Central memory CD8-positive, alpha-beta T cell (primary cell): ENCODE measurements around the gene MAGOH.
A peak's percentile ranks its signal among the peaks of the same experiment; 100 is the strongest.

Experiments used
- ATAC-seq: fragments of 150-1000 bp; cut with Tn5 transposase; replicated peaks from 2 replicates; pipeline ENCODE4 v1.10.0; 2022; ENCODE audit warnings: mild to moderate bottlenecking, moderate FRiP score, moderate number of reproducible peaks; ENCODE audit not compliant: poor library complexity, severe bottlenecking; ENCODE audit errors: extremely low read depth
- DNase-seq, 2 donors: peaks; one replicate each; pipeline ENCODE4 v3.0.0; 2021; ENCODE audit warnings: low spot score in 2 of 2
- H3K27ac Mint-ChIP-seq: one replicate; pipeline ENCODE4 v1.8.0; 2022; ENCODE audit warnings: low read depth, mild to moderate bottlenecking, moderate library complexity, mixed read lengths
- H3K27me3 Mint-ChIP-seq: one replicate; pipeline ENCODE4 v1.8.0; 2022; ENCODE audit warnings: mixed read lengths
- H3K36me3 Mint-ChIP-seq: one replicate; pipeline ENCODE4 v1.8.0; 2022; ENCODE audit warnings: mild to moderate bottlenecking, moderate library complexity, mixed read lengths; ENCODE audit not compliant: insufficient read depth
- H3K4me1 Mint-ChIP-seq: one replicate; pipeline ENCODE4 v1.8.0; 2022; ENCODE audit warnings: mixed read lengths
- H3K4me3 Mint-ChIP-seq: one replicate; pipeline ENCODE4 v1.8.0; 2022; ENCODE audit warnings: mild to moderate bottlenecking, moderate library complexity, mixed read lengths
- H3K9me3 Mint-ChIP-seq: one replicate; pipeline ENCODE4 v1.8.0; 2022; ENCODE audit warnings: mixed read lengths

The MAGOH gene

GRCh38 chr1:53244141-53244540 lies 5.8 kb upstream of the MAGOH start:
- DNase-seq, result no peak
- H3K27me3 Mint-ChIP-seq, result no peaks in the 10 kb centered on the region
- no peaks in the 10 kb centered on the region for H3K9me3 Mint-ChIP-seq
- no peak for ATAC-seq
- H3K4me3 Mint-ChIP-seq, result no peak overlapping the region
- peaks cover 2% of the 10 kb centered on the region for H3K36me3 Mint-ChIP-seq
- H3K27ac Mint-ChIP-seq, result no peak overlapping the region
- peaks cover under 1% of the 10 kb centered on the region for H3K4me1 Mint-ChIP-seq

GRCh38 chr1:53242381-53242780 lies 4.1 kb upstream of the MAGOH start:
- H3K27me3 Mint-ChIP-seq, result no peaks in the 10 kb centered on the region

GRCh38 chr1:53241828-53242227 lies 3.5 kb upstream of the MAGOH start:
- Mint-ChIP-seq H3K9me3 (no peaks in the 10 kb centered on the region), H3K4me3 (no peak overlapping the region), H3K27ac (no peak overlapping the region), H3K27me3 (no peaks in the 10 kb centered on the region), H3K36me3 (peaks cover 8% of the 10 kb centered on the region), H3K4me1 (peaks cover 18% of the 10 kb centered on the region)
- ATAC-seq, result no peak
- DNase-seq, result no peak

More at GRCh38 chr1:53242381-53242780, 4.1 kb upstream of the MAGOH start:
- Mint-ChIP-seq H3K36me3 (peaks cover 8% of the 10 kb centered on the region), H3K9me3 (no peaks in the 10 kb centered on the region), H3K4me1 (peaks cover 15% of the 10 kb centered on the region), H3K4me3 (no peak overlapping the region), H3K27ac (no peak overlapping the region)
- DNase-seq (no peak), ATAC-seq (no peak)

GRCh38 chr1:53237638-53238037 lies 680 bp downstream of the MAGOH start:
- Mint-ChIP-seq H3K4me1 (peaks cover 29% of the 10 kb centered on the region), H3K9me3 (no peaks in the 10 kb centered on the region), H3K36me3 (peaks cover 34% of the 10 kb centered on the region), H3K4me3 (peak overlapping the region; percentile 100), H3K27me3 (no peaks in the 10 kb centered on the region), H3K27ac (peak overlapping the region; percentile 98)
- DNase-seq (no peak), ATAC-seq (no peak)

- H3K4me1 Mint-ChIP-seq, result peaks cover 24% of the 10 kb centered on the region
- H3K36me3 Mint-ChIP-seq, result peaks cover 14% of the 10 kb centered on the region
- H3K27me3 Mint-ChIP-seq, result no peaks in the 10 kb centered on the region
- H3K4me3 Mint-ChIP-seq, result peak overlapping the region; percentile 92
- no peak for DNase-seq
- no peak for ATAC-seq
- no peaks in the 10 kb centered on the region for H3K9me3 Mint-ChIP-seq
- peak overlapping the region; percentile 93 for H3K27ac Mint-ChIP-seq
These were observed 17.4 kb downstream of the MAGOH start for GRCh38 chr1:53220962-53221286.

- Mint-ChIP-seq H3K4me1 (peaks cover 24% of the 10 kb centered on the region), H3K36me3 (peaks cover 14% of the 10 kb centered on the region), H3K9me3 (no peaks in the 10 kb centered on the region), H3K27ac (peak within 1 kb of the TSS; percentile 93), H3K27me3 (no peaks in the 10 kb centered on the region), H3K4me3 (peak within 1 kb of the TSS; percentile 92)
- ATAC-seq (peak; percentile 90), DNase-seq (peak; percentile 82 to 88)
These were observed 18.0 kb downstream of the MAGOH start, which contains the start of gene CZIB for GRCh38 chr1:53220171-53220961. Gene CZIB, minus strand, starts transcription at chr1:53220634. Its CDS starts 59 bp downstream, at chr1:53220575.

GRCh38 chr1:53219711-53220110 lies 18.6 kb downstream of the MAGOH start:
- Mint-ChIP-seq H3K4me3 (peak overlapping the region; percentile 92), H3K4me1 (peaks cover 24% of the 10 kb centered on the region), H3K36me3 (peaks cover 19% of the 10 kb centered on the region), H3K27ac (peak overlapping the region; percentile 93), H3K27me3 (no peaks in the 10 kb centered on the region), H3K9me3 (no peaks in the 10 kb centered on the region)
- ATAC-seq (no peak), DNase-seq (no peak)

GRCh38 chr1:53218201-53218600 lies 20.1 kb downstream of the MAGOH start:
- H3K36me3 Mint-ChIP-seq, result peaks cover 33% of the 10 kb centered on the region

GRCh38 chr1:53214376-53214940 lies 23.9 kb downstream of the MAGOH start:
- no peak for DNase-seq
- ATAC-seq, result no peak
- no peak overlapping the region for H3K27ac Mint-ChIP-seq
- no peaks in the 10 kb centered on the region for H3K9me3 Mint-ChIP-seq
- peaks cover 52% of the 10 kb centered on the region for H3K36me3 Mint-ChIP-seq
- H3K4me1 Mint-ChIP-seq, result peaks cover 12% of the 10 kb centered on the region
- H3K4me3 Mint-ChIP-seq, result no peak overlapping the region
- no peaks in the 10 kb centered on the region for H3K27me3 Mint-ChIP-seq

More at GRCh38 chr1:53218201-53218600, 20.1 kb downstream of the MAGOH start:
- DNase-seq, result no peak
- peaks cover 24% of the 10 kb centered on the region for H3K4me1 Mint-ChIP-seq
- no peak overlapping the region for H3K27ac Mint-ChIP-seq
- no peak for ATAC-seq
- H3K9me3 Mint-ChIP-seq, result no peaks in the 10 kb centered on the region
- no peak overlapping the region for H3K4me3 Mint-ChIP-seq
- no peaks in the 10 kb centered on the region for H3K27me3 Mint-ChIP-seq

- Mint-ChIP-seq H3K4me3 (no peak overlapping the region), H3K27ac (no peak overlapping the region)
These were observed 27.4 kb downstream of the MAGOH start for GRCh38 chr1:53210954-53211353.

GRCh38 chr1:53210352-53210751 lies 28.0 kb downstream of the MAGOH start:
- Mint-ChIP-seq H3K4me3 (no peak overlapping the region), H3K27ac (no peak overlapping the region), H3K4me1 (no peaks in the 10 kb centered on the region), H3K9me3 (peaks cover 6% of the 10 kb centered on the region), H3K36me3 (peaks cover 60% of the 10 kb centered on the region), H3K27me3 (no peaks in the 10 kb centered on the region)
- ATAC-seq, result no peak
- no peak for DNase-seq

More at GRCh38 chr1:53210954-53211353, 27.4 kb downstream of the MAGOH start:
- Mint-ChIP-seq H3K9me3 (peaks cover 6% of the 10 kb centered on the region), H3K36me3 (peaks cover 59% of the 10 kb centered on the region), H3K4me1 (no peaks in the 10 kb centered on the region), H3K27me3 (no peaks in the 10 kb centered on the region)
- no peak for DNase-seq
- no peak for ATAC-seq

GRCh38 chr1:53207726-53208125 lies 30.6 kb downstream of the MAGOH start:
- H3K36me3 Mint-ChIP-seq, result peaks cover 62% of the 10 kb centered on the region
- peaks cover 8% of the 10 kb centered on the region for H3K4me1 Mint-ChIP-seq
- DNase-seq (no peak), ATAC-seq (no peak)
- H3K27me3 Mint-ChIP-seq, result no peaks in the 10 kb centered on the region
- no peak overlapping the region for H3K4me3 Mint-ChIP-seq
- peaks cover 6% of the 10 kb centered on the region for H3K9me3 Mint-ChIP-seq
- H3K27ac Mint-ChIP-seq, result no peak overlapping the region

- no peak overlapping the region for H3K4me3 Mint-ChIP-seq
- H3K36me3 Mint-ChIP-seq, result peaks cover 64% of the 10 kb centered on the region
- no peaks in the 10 kb centered on the region for H3K27me3 Mint-ChIP-seq
- no peak overlapping the region for H3K27ac Mint-ChIP-seq
- no peak for ATAC-seq
- DNase-seq, result no peak
- peaks cover 8% of the 10 kb centered on the region for H3K4me1 Mint-ChIP-seq
- peaks cover 6% of the 10 kb centered on the region for H3K9me3 Mint-ChIP-seq
These were observed 31.5 kb downstream of the MAGOH start for GRCh38 chr1:53206735-53207379.
